Retinal pigment epithelial cell (primary cell): ENCODE data around the gene LAPTM5.

Experiments used
- DNase-seq: peaks from one replicate; pipeline ENCODE4 v3.0.0-alpha.2; 2010; ENCODE audit warnings: low read depth
- H3K4me3 ChIP-seq: 2 replicates; pipeline ENCODE4 v1.5.1; 2011; ENCODE audit warnings: mild to moderate bottlenecking, low read length, control low read depth, moderate library complexity
- TF ChIP-seq, protein P1 (sequence below): conservative IDR thresholded peaks from 2 replicates; pipeline ENCODE4 v1.5.1; 2011; ENCODE audit warnings: low read depth, low read length, control low read depth, inconsistent platforms

The LAPTM5 gene

DNA sequence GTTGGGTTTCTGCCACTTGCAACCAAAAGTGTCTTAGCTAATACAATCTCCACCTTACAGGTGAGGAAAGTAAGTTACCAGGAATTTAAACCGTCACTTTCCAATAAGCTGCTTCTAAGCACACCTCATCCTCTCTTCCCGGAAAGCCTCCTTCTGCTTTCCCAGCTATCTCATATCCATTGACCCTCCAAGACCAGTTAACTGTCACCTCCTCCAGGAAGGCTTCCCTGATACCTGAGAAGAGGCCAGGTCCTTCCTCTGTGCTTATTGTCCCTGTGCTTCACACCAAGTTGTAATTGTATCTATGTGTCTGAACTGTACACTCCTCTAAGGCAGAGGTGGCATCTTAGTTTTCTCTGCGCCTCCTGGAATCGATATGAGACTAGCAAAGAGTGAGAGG, 23.0 kb downstream of the LAPTM5 start:
- H3K4me3 ChIP-seq: no peak overlapping the region
- no peak for DNase-seq
- TF ChIP-seq, protein P1, sequence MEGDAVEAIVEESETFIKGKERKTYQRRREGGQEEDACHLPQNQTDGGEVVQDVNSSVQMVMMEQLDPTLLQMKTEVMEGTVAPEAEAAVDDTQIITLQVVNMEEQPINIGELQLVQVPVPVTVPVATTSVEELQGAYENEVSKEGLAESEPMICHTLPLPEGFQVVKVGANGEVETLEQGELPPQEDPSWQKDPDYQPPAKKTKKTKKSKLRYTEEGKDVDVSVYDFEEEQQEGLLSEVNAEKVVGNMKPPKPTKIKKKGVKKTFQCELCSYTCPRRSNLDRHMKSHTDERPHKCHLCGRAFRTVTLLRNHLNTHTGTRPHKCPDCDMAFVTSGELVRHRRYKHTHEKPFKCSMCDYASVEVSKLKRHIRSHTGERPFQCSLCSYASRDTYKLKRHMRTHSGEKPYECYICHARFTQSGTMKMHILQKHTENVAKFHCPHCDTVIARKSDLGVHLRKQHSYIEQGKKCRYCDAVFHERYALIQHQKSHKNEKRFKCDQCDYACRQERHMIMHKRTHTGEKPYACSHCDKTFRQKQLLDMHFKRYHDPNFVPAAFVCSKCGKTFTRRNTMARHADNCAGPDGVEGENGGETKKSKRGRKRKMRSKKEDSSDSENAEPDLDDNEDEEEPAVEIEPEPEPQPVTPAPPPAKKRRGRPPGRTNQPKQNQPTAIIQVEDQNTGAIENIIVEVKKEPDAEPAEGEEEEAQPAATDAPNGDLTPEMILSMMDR: no peak

DNA sequence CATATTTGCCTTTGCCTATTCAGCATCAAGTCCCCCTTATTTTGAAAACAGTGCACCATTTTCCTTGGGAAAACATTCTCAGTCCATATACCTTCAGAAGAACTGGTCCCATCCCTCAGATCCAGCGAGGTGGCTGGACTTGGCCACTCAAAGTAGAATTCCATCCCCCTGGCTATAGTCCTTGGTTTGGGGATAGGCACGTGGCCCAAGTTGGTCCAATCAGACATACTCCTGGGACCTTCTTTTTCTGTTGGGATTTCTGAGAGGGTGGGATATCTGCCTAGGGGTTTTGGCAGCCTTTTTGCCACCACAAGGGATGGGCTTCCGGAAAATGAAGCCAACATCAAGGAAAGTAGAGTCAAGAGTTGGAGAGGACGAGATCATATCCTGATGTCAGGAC, 23.5 kb downstream of the LAPTM5 start:
- TF ChIP-seq, protein P1: no peak
- DNase-seq: no peak
- no peak overlapping the region for H3K4me3 ChIP-seq

DNA sequence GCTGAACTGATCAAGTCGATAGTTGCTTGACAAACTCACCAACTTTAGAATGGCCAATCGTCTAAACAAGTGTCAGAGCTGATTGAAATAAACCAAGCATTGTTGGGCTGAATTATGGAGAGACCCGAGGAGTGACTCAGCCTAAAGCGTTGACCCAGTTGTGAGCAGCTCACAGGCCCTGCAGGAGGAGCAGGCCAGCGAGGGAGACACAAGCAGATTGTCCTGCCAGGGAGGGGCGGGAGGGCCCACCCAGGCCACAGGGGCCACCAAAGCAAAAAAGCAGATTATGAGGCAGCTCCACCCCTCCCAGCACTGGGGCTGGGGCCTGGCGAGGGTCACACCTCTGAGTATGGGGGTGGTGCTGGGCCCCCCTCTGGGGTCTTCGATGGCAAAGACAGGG, 24.1 kb downstream of the LAPTM5 start:
- TF ChIP-seq, protein P1: no peak
- no peak overlapping the region for H3K4me3 ChIP-seq
- no peak for DNase-seq

DNA sequence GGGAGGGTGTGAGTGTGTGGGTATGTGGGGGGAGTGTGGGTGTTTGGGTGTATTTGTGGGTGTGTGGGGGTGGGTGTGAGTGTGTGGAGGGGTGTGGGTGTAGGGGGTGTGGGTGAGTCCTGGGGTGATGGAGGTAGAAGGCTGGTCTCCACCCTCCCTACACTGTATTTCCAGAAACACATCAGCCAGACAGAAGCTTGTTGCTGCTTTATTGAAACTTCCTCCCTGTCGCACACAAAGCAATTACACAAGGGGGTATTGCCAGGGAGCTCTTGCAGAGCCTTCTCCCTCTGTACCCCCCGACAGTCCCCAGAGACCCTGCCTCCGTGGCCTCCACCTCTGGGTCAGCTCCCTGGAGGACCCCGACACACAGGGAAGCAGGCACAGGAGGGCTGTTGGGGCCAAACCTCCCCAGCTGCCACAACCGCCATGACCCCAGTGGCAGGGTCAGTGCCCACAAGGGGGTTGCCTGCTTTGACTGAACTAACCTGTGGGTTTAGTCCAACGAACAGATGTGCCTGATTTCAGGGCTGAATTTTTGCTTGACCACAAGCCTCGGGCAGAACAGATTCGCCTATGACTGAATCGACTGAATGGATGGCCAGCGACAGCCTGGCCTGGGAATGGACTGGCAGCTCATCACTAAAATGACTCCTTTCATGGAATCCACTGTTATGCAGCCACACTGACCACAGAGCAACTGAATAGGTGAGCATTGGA, 25.1 kb downstream of the LAPTM5 start:
- H3K4me3 ChIP-seq: no peak overlapping the region
- TF ChIP-seq, protein P1: no peak
- DNase-seq: no peak

DNA sequence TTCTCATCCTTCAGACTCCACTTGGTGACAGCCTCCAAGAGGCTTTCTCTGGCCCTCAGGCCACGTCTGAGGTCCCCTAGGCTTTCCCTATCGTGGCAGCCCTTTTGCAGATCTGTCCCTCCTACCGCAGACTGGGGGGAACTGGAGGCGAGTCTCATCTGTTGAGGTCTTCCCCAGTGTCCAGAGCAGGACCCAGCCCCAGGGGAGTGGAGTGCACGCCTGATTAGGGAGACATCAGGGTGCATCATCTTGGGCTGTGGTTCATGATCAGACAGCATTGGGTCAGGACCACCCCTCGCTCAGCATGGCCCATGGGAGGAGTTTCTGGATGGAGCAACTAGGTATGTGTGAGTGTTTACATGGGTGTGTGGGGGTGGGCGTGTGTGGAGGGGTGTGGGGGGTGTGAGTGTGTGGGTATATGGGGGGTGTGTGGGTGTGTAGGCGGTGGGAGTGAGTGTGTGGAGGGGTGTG, 25.7 kb downstream of the LAPTM5 start:
- H3K4me3 ChIP-seq: no peak overlapping the region
- DNase-seq: no peak
- TF ChIP-seq, protein P1: no peak

DNA sequence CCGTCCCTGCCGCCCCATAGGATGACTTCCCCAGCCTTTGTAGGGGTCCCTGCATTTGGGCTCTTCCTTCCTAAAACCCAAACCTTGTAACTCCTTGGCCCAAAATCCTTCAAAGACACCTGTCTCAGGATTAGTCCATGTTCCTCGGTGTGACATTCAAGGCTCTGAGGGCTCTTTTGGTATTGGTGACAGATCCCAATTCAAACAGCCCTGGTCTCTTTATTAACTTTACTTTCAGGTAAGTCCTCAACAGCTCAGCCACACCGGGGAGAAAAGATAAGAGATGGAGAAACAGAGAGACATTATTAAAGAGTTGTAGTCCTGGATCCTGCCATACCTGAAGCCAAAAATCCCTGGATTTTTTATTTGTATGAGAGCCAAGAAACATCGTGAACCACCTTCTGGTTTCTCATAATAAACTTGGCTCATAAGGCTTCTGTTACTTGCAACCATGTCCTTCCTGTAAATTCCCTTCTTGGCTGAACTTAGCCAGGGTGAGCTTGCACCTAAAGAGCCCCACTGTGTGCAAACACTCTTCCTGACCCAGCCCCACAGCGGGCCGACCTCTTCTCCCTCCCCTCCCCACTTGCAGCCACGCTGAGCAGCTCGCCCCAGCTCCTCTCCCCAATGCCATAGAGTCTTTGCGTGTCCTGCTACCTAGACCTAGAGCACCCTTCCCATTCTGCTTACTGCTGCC, 26.3 kb downstream of the LAPTM5 start:
- H3K4me3 ChIP-seq: no peak overlapping the region
- DNase-seq: no peak
- TF ChIP-seq, protein P1: no peak
